CD4-positive, alpha-beta T cell treated with Interleukin-6 for 4 hours (primary cell): ENCODE data around the gene TMEM135.
"Not testable (repeated sequence)": the region's sequence is repeated elsewhere in the genome, so short reads cannot be mapped to it uniquely, and the experiment has no call there.

Experiments
- DNase-seq: peaks from one replicate; pipeline ENCODE4 v3.0.0-alpha.2; 2020; ENCODE audit warnings: mixed read lengths

TMEM135 gene

GRCh38 chr11:87263979-87264378 lies 226.2 kb downstream of the TMEM135 start:
- DNase-seq = no peak

GRCh38 chr11:87265132-87265531 lies 227.4 kb downstream of the TMEM135 start:
- DNase-seq = no peak

- no peak for DNase-seq
Observed at GRCh38 chr11:87265979-87266378, 228.2 kb downstream of the TMEM135 start.

GRCh38 chr11:87266751-87267150 lies 229.0 kb downstream of the TMEM135 start:
- DNase-seq = no peak

GRCh38 chr11:87271951-87272350 lies 234.2 kb downstream of the TMEM135 start:
- not testable (repeated sequence) for DNase-seq

- DNase-seq = no peak
Observed at GRCh38 chr11:87275176-87275575, 237.4 kb downstream of the TMEM135 start.

GRCh38 chr11:87280143-87280542 lies 242.4 kb downstream of the TMEM135 start:
- no peak for DNase-seq

- DNase-seq = no peak
Observed at GRCh38 chr11:87281496-87281895, 243.8 kb downstream of the TMEM135 start.

- DNase-seq = no peak
Observed at GRCh38 chr11:87284306-87284705, 246.6 kb downstream of the TMEM135 start.

GRCh38 chr11:87285674-87286073 lies 247.9 kb downstream of the TMEM135 start:
- DNase-seq = not testable (repeated sequence)

- DNase-seq = no peak
Observed at GRCh38 chr11:87286338-87286737, 248.6 kb downstream of the TMEM135 start.

- no peak for DNase-seq
Observed at GRCh38 chr11:87290304-87290922, 252.7 kb downstream of the TMEM135 start.

GRCh38 chr11:87292598-87292997 lies 254.9 kb downstream of the TMEM135 start:
- no peak for DNase-seq

- DNase-seq = no peak
Observed at GRCh38 chr11:87295237-87295636, 257.5 kb downstream of the TMEM135 start.

- no peak for DNase-seq
Observed at GRCh38 chr11:87296627-87297026, 258.9 kb downstream of the TMEM135 start.

- DNase-seq = no peak
Observed at GRCh38 chr11:87298155-87298554, 260.4 kb downstream of the TMEM135 start.

- DNase-seq = no peak
Observed at GRCh38 chr11:87299041-87299481, 261.3 kb downstream of the TMEM135 start.

GRCh38 chr11:87300640-87301380 lies 263.1 kb downstream of the TMEM135 start:
- no peak for DNase-seq

GRCh38 chr11:87301785-87302540 lies 264.2 kb downstream of the TMEM135 start:
- no peak for DNase-seq

GRCh38 chr11:87304412-87304811 lies 266.7 kb downstream of the TMEM135 start:
- no peak for DNase-seq

- no peak for DNase-seq
Observed at GRCh38 chr11:87306262-87306851, 268.6 kb downstream of the TMEM135 start.

- DNase-seq = no peak
Observed at GRCh38 chr11:87307101-87307500, 269.4 kb downstream of the TMEM135 start.

- DNase-seq = no peak
Observed at GRCh38 chr11:87315229-87315628, 277.5 kb downstream of the TMEM135 start.
